GM18520 (cell line): ENCODE measurements around the gene MLH1.
"Not testable (repeated sequence)": the region's sequence is repeated elsewhere in the genome, so short reads cannot be mapped to it uniquely, and the experiment has no call there.

Experiments
- ATAC-seq: cut with Tn5 transposase; IDR thresholded peaks from one replicate; pipeline ENCODE4 v1.9.1; 2021; ENCODE audit not compliant: unreplicated experiment

MLH1 gene

GRCh38 chr3:36993326-36994283 lies at the start of gene MLH1:
Gene MLH1 (plus strand): TSS chr3:36993518. CDS start chr3:36993548, 30 bp downstream.
- peak; percentile 91 for ATAC-seq

DNA sequence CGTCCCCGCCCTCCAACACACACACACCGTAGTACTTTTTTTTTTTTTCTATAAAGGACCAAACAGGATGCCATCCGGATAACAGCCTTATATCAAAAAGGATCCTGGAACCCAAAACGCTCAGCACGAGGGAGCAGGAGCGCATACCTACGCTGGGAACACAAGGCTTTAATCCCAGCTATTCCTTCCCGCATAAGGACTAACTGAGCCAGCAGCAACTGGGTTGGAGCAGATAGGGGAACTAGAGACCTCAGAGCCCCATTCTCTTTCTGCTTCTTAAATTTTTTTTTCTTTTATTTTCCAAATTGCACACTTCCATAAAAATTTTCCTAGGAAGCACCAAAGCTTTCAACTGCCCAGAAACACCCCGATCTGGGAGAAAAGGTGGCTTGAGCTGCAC lies 49.7 kb upstream of the MLH1 start:
- no peak for ATAC-seq

DNA sequence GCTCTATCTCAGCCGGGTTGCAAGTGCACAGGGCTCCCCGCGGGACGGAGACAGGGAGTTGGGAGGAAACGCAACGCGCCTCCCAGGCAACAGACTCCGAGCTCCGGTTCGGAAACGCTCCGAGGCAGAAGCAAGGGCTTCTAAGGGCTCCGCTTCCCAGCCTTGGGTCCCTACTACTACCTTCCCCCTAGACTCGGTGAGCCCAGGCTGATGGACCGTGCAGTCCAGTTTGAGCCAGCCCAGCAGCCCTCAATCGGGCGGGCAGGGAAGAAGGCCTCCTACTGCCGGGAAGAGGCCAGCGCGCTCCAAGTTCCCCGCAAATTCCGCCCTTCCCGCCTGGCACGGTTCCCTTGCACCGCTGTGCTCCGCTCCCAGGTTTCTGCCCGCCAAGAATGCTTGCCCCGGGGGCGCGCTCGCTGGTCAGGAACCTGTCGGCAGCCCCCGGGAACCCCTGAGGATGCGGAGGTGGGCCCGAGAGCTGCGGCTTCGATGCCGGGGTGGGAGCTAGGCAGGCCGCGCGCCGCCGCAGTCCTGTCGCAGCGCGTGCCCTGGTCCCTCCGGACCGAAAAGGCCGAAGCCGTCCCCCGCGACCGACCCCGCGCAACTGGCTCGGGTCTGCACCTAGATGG lies 49.2 kb upstream of the MLH1 start:
- peak; percentile 22 for ATAC-seq

DNA sequence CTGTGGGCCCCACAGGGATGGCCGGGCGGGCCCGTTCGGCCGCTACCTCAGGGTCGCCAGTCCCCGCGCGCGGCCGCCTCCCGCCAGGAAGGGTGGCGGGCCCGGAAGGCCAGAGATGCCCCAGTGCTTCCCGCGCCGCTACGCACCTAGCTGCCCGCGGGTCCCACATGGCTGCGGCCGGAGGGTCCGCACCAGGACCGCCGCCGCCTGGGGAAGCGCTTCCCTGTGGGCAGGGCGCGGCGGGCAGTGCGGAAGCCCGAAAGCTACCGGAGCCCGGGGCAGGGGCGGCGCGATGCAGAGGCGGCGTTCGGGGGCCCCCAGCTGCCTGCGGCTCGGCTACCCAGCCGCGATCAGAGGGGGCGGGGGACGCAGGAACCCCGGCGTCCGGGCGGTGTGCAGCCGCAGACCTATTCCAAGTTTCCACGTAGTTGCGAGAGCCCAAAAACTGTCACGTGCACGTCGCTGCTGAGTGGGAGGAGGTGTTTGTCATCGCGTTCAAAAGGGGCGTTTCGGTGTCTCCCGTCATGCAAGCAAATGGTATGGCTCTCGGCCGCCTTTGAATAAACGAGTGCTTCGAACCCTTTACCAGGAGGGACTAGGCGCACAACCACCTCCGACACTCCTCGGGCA lies 48.6 kb upstream of the MLH1 start, which contains the start of gene TRANK1:
TRANK1 (minus strand) TSS at position 414 of the 630 bp plus-strand sequence; CDS start at position 169, 245 bp downstream.
- peak; percentile 56 for ATAC-seq

DNA sequence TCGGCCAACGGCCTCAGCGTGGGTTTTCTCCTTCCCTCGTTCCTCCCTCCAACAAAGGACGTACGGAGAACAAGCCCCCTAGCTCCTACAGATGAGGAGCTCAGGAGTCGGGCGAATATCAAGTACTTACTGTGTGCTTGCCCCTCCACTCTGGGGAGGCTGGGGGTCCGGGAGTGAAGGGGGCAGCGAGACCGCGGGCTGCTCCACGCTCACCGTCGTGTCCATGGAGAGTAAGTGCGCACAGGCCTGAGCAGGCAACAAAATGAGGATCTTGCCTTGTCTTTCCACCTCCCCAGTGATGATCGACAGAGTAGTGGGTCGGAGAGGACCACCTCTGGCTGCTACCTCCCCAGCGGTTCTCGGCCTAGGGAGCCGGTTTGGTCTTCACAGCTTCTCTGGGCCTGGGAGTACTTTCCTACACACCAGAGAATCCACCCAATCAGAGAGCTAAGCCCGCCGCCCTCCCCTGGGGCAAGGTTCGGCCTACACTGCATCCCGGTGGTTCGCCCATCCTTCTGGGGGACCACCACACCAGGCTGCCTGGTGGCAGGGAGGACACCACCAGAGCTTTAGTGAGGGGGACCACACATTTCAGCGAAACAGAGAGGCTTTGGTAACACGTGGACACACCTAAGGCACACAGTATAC lies 47.9 kb upstream of the MLH1 start:
- no peak for ATAC-seq

- not testable (repeated sequence) for ATAC-seq
Measured at GRCh38 chr3:36947814-36948213, 45.5 kb upstream of the MLH1 start.

DNA sequence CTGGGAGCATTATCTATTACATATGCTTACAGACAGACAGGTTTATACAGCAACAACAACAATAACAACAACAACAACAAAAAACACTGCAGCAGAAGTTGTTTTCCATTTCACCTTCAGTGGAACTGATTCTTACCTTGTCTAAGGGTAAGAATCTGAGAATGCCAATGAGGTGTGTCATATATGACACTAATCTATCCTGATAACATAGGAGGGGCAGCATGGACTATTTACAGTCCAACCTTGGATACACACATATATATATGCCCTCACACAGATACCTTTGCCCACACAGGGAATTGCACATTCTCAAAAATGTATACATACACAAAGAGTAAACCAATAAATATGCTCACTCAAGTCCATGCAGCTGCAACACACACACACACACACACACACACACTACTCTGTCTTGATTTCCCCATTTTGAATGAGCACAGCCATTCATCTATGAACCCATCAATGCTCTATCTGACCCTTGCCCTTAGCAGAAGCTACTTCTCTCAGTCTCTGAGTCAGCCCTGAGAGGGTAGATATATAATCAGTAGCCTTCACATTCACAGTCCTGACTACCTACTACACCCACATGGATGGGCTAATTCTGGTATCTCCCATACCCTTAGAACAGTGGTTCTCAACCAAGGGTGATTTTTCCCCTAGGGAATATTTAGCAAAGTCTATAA lies 38.7 kb upstream of the MLH1 start:
- ATAC-seq = no peak

- no peak for ATAC-seq
Measured at GRCh38 chr3:36956155-36956554, 37.2 kb upstream of the MLH1 start.

DNA sequence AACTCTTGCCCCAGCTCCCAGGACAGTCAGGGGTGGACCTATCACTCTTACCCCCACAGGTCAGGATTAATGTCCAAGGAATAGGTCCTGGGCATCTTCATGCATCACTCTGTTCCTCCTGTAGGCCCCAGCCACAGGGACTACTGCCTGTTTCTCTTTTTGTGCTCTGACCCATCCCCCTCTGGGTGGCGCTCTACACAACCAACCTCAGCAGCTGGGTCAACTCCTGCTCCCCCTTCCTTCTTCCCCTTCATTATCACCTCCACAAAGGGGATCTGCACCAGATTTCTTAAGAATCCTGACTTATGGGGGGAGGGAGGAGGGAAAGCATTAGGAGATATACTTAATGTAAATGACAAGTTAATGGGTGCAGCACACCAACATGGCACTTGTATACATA lies 36.3 kb upstream of the MLH1 start:
- ATAC-seq = no peak

DNA sequence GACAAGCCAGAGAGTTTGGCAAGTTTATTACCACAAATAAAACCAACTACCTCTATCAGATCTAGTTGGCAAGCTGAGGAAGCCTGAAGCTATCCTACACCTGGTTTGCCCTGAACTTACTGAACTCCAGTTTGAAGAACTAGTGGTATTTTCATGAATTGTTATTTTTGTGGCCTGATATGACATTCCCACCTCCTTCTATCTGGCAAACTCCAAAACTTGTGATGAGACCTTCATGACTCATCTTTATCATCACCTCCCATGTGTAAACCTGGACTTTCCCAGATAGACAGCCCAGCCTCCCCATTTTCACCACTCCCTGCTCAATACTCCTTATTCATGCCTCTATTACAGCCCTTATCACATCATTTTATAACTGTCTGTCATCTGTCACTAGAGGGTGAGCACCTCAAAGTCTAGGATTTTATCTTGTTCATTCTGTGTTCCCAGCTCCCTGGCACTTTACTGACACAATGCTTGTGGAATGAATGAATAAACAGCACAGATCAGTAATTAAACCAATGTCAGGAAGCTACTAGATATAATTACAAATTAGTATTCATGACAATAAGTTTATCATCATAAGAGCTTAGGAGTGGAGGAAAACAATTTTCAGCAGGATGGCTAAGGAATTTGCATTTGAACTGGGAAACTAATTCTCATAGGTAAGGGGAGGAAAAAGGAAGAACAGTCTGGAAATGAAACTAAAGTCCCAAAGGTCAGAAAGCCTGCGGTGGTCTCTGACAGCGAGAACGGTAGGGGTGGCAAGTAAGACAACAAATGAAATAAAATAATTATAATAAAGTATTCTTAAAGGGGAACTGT lies 35.2 kb upstream of the MLH1 start:
- no peak for ATAC-seq

DNA sequence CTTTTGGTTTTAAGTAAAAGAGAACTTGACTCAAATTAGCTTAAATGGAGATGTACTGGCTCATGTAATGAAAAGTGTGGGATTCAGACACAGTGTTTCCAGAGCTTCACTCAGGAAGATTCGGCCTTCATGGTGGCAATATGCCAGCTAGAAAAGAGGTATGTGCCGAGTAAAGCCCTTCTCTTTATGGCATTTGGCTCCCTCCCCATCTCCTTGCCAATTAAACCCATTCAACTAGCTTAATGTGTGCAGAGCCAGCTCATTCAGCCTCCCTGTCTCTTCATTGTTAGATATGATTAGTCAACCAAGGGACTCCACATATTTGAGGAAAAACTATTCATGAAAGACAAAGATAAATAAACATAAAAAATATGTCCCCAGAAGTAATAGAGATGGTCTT lies 33.5 kb upstream of the MLH1 start:
- no peak for ATAC-seq

DNA sequence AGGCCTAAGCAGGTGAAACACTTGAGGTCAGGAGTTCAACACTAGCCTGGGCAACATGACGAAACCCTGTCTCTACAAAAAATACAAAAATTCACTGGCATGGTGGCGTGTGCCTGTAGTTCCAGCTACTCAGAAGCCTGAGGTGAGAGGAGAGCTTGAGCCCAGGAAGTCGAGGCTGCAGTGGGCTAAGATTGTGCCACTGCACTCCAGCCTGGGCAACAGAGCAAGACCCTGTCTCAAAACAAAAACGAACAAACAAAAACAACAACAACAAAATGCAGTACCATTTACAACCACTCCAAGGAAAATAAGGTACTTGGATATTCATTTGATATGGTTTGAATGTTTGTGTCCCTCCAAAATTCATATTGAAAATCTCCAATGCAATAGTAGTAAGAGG lies 32.8 kb upstream of the MLH1 start:
- no peak for ATAC-seq

DNA sequence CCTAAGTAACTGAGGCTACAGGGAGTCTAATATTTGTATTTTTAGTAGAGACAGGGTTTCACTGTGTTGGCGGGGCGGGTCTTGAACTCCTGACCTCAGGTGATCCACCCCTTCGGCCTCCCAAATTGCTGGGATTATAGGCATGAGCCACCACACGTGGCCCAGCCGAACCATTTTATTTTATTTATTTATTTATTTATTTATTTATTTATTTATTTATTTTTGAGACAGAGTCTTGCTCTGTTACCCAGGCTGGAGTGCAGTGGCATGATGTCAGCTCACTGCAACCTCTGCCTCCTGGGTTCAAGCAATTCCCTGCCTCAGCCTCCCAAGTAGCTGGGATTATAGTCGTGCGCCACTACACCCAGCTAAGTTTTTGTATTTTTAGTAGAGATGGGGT lies 30.3 kb upstream of the MLH1 start:
- not testable (repeated sequence) for ATAC-seq

DNA sequence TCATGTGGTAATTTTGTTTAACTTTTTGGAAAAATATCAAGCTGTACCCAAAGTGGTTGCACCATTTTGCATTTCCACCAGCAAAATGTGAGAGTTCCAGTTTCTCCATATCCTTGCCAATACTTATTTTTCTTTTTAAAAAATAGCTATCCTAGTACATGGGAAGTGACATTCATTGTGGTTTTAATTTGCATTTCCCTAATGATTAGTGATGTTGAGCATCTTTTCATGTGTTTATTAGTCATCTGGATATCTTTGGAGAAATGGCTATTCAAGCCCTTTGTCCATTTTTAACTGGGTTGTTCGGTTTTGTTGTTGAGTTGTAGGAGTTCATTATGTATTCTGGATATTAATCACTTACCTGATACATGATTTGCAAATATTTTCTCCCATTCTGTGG lies 29.0 kb upstream of the MLH1 start:
- ATAC-seq = no peak

- peak; percentile 44 for ATAC-seq
Measured at GRCh38 chr3:36964817-36965216, 28.5 kb upstream of the MLH1 start.

GRCh38 chr3:36965440-36965839 lies 27.9 kb upstream of the MLH1 start:
- no peak for ATAC-seq

GRCh38 chr3:36969085-36969484 lies 24.2 kb upstream of the MLH1 start:
- no peak for ATAC-seq

DNA sequence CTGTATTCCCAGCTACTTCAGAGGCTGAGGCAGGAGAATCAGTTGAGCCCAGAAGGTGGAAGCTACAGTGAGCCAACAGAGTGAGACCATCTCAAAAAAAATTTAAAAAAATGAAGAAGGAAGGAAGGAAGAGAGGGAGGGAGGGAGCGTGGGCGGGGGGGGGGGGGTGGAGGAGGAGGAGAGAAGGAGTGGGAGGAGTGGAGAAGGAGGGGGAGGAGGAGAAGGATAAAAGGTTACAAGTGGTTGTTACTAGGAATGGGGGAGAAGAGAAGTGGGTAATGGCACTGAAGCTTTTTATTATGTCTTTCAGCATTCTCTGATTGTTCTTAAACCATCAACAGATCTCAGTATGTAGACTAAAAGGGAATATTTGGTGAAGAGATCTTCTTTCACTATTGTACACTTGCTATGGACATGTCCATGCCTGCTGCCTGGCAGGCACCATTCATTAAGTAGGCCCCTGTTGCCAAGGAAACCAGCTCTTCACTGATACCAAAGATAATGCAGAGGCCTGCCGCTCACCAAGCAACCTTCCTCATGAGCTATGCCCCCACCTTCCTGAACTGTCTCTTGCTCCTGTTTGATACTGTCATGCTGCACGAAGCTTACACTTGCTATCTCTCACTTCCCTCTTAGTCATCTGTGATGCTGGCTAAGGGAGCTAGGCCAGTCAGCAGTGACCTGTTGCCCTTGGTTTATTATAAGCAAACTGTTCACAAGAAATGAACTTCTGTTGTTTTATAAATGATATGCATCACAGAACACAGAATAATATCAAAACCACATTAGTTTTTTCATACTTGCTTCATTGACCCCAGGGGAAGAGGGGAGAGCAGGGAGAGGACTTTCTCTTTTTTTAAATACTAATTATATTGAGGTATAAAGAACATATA lies 23.5 kb upstream of the MLH1 start:
- ATAC-seq = peak; percentile 99

GRCh38 chr3:36972163-36972562 lies 21.2 kb upstream of the MLH1 start:
- ATAC-seq = no peak
